ENCODE results near the gene ZFYVE26. TPM values are rescaled to one million over a fixed set of nuclear protein-coding genes. Genes with fewer than 3 reads are reported as not detected.

The ZFYVE26 gene
- total and polyA plus RNA-seq, 2 donors (not counting 1 experiment from before 2014, with no cell fraction given), result 10.9 to 46.3 TPM

- DNase-seq (no peak), ATAC-seq (ENCODE audit: low read depth) (no peak)
- H3K4me2 ChIP-seq (replicated peaks; ENCODE audit: low read depth, low read length, poor library complexity, severe bottlenecking), result no peak overlapping the region
- POLR2A ChIA-PET, result no interaction called here
- H3K9me3 ChIP-seq (ENCODE audit: control extremely low read depth in 1 of 3, control insufficient read depth in 2 of 3, insufficient read depth in 1 of 3, low read length in 2 of 3), result no peaks in the 10 kb centered on the region
- H3K79me2 ChIP-seq (ENCODE audit: control insufficient read depth, insufficient read depth, low read length), result no peaks in the 10 kb centered on the region
- H3K27ac ChIP-seq (ENCODE audit: low read length in 2 of 2), result no peak overlapping the region
- H3K4me3 ChIP-seq (ENCODE audit: control extremely low read depth in 1 of 5, extremely low read depth in 1 of 5, insufficient read depth in 1 of 5, low read depth in 2 of 5, low read length in 4 of 5), result no peak overlapping the region
- no peaks in the 10 kb centered on the region for H3K27me3 ChIP-seq (replicated peaks in 1 of 4; ENCODE audit: control extremely low read depth in 1 of 4, control insufficient read depth in 3 of 4, insufficient read depth in 4 of 4, low read length in 3 of 4)
- no peaks in the 10 kb centered on the region for H3K4me1 ChIP-seq (ENCODE audit: control insufficient read depth in 2 of 2, insufficient read depth in 2 of 2, low read length in 2 of 2)
- no peak for TF ChIP-seq EZH2 (IDR thresholded peaks at IDR 0.05; ENCODE audit: borderline replicate concordance, insufficient read depth, low read depth, low read length, poor library complexity, severe bottlenecking)
- TF ChIP-seq CTCF (IDR thresholded peaks at IDR 0.05), result no peak
- no peaks in the 10 kb centered on the region for H3K4me1 Mint-ChIP-seq
- H3K27me3 Mint-ChIP-seq, result no peaks in the 10 kb centered on the region
- intact Hi-C loops (cut with micrococcal nuclease), result no loop called here
- no peaks in the 10 kb centered on the region for H3K36me3 ChIP-seq (replicated peaks in 1 of 2; ENCODE audit: control extremely low read depth in 1 of 2, control insufficient read depth in 1 of 2, extremely low read depth in 1 of 2, insufficient read depth in 2 of 2, low read length in 1 of 2)
- H3K9ac ChIP-seq (ENCODE audit: low read length), result no peak overlapping the region
- H2AFZ ChIP-seq (ENCODE audit: insufficient read depth, low read depth, low read length, poor library complexity, severe bottlenecking), result no peak overlapping the region
- no peak overlapping the region for H3K27ac Mint-ChIP-seq
- H3K4me3 Mint-ChIP-seq, result no peak overlapping the region
- WGBS (ENCODE audit: insufficient coverage), result 98% methylated on average over 8 of the region's 10 CpGs
- no peaks in the 10 kb centered on the region for H3K9me3 Mint-ChIP-seq (ENCODE audit: insufficient read depth)
- no peaks in the 10 kb centered on the region for H4K20me1 ChIP-seq (ENCODE audit: control insufficient read depth, insufficient read depth, low read length, poor library complexity, severe bottlenecking)
- CTCF ChIA-PET, result no interaction called here
These were observed 80.8 kb downstream of the ZFYVE26 start for GRCh38 chr14:67735336-67736147.

GRCh38 chr14:67734675-67735074 lies 81.7 kb downstream of the ZFYVE26 start:
- Histone ChIP-seq H3K36me3 (replicated peaks in 1 of 2; ENCODE audit: control extremely low read depth in 1 of 2, control insufficient read depth in 1 of 2, extremely low read depth in 1 of 2, insufficient read depth in 2 of 2, low read length in 1 of 2) (no peaks in the 10 kb centered on the region), H3K9me3 (ENCODE audit: control extremely low read depth in 1 of 3, control insufficient read depth in 2 of 3, insufficient read depth in 1 of 3, low read length in 2 of 3) (no peaks in the 10 kb centered on the region), H3K4me2 (replicated peaks; ENCODE audit: low read depth, low read length, poor library complexity, severe bottlenecking) (no peak overlapping the region), H3K27me3 (replicated peaks in 1 of 4; ENCODE audit: control extremely low read depth in 1 of 4, control insufficient read depth in 3 of 4, insufficient read depth in 4 of 4, low read length in 3 of 4) (no peaks in the 10 kb centered on the region), H4K20me1 (ENCODE audit: control insufficient read depth, insufficient read depth, low read length, poor library complexity, severe bottlenecking) (no peaks in the 10 kb centered on the region), H3K9ac (ENCODE audit: low read length) (no peak overlapping the region), H2AFZ (ENCODE audit: insufficient read depth, low read depth, low read length, poor library complexity, severe bottlenecking) (no peak overlapping the region), H3K27ac (ENCODE audit: low read length in 2 of 2) (no peak overlapping the region), H3K4me1 (ENCODE audit: control insufficient read depth in 2 of 2, insufficient read depth in 2 of 2, low read length in 2 of 2) (no peaks in the 10 kb centered on the region), H3K4me3 (ENCODE audit: control extremely low read depth in 1 of 5, extremely low read depth in 1 of 5, insufficient read depth in 1 of 5, low read depth in 2 of 5, low read length in 4 of 5) (no peak overlapping the region), H3K79me2 (ENCODE audit: control insufficient read depth, insufficient read depth, low read length) (no peaks in the 10 kb centered on the region)
- ATAC-seq (ENCODE audit: low read depth) (no peak), DNase-seq (no peak)
- no peaks in the 10 kb centered on the region for H3K4me1 Mint-ChIP-seq
- H3K27ac Mint-ChIP-seq, result no peak overlapping the region
- H3K9me3 Mint-ChIP-seq (ENCODE audit: insufficient read depth), result no peaks in the 10 kb centered on the region
- TF ChIP-seq CTCF (IDR thresholded peaks at IDR 0.05) (no peak), EZH2 (IDR thresholded peaks at IDR 0.05; ENCODE audit: borderline replicate concordance, insufficient read depth, low read depth, low read length, poor library complexity, severe bottlenecking) (no peak)
- 60% methylated on average over 1 of the region's 3 CpGs for WGBS (ENCODE audit: insufficient coverage)
- intact Hi-C loops (cut with micrococcal nuclease), result no loop called here
- H3K27me3 Mint-ChIP-seq, result no peaks in the 10 kb centered on the region
- CTCF ChIA-PET, result no interaction called here
- no peak overlapping the region for H3K4me3 Mint-ChIP-seq
- POLR2A ChIA-PET, result no interaction called here

Data from B cell (primary cell).